DMS114 treated with DMSO at 0.1 percent for 48 hours (cell line): ENCODE data around the gene TIMM29.

ENCODE experiments used
- DNase-seq: peaks from one replicate; lab custom pipeline; 2025; ENCODE audit not compliant: unreplicated experiment; lab: John Stamatoyannopoulos, UW

Gene TIMM29

DNA sequence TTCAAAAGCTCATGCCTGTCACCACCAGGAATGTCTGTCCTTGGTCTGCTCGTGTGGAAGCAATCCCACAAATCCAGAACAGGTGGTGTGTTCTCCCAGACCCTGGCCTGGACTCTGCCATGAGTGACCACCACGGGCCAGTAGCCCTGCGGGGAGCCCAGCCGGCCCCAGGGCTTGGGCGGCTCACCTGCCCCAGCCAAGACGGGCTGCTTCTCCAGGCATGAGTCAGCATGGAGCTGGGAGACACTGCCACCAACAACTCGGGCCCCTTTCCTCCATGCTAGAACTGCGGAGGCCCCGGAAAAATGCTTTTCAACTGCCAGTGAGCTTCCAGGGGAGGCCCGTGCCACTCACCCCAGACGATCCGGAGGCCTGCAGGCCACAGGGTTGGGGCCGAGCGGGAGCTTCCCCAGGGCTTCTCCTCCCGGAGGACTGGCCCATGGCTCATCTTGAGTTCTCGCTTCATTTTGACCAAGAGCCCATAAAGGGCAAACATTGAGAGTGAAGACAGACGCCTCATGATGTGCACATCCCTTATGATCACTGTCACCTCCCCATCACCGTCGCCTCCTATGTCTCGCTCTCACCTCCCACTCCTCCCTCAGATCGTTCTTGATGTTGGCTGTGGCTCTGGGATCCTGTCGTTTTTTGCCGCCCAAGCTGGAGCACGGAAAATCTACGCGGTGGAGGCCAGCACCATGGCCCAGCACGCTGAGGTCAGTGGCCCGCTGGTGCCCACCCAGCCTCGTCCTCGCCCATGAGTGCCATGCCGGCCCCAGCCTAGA lies 16.8 kb upstream of the TIMM29 start:
- no peak for DNase-seq

DNA sequence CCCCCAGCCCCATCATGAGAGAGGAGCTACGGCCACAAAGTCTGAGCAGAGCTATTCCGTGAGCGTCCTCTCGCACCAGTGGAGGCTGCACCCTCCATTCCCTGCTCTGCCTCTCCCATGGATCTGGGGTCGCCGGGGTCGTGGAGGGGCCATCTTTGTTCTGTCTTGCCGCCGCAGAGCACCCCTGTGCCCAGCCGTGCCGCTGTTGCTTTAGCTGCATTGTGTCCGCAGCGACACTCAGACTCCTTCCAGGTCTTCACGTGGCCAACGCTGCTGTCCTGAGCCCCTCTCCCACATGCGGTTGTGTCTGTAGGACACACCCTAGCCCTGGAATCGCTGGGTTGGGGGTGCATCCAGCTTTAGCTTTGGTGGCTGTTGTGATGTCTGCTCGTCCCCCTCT lies 16.0 kb upstream of the TIMM29 start:
- no peak for DNase-seq

DNA sequence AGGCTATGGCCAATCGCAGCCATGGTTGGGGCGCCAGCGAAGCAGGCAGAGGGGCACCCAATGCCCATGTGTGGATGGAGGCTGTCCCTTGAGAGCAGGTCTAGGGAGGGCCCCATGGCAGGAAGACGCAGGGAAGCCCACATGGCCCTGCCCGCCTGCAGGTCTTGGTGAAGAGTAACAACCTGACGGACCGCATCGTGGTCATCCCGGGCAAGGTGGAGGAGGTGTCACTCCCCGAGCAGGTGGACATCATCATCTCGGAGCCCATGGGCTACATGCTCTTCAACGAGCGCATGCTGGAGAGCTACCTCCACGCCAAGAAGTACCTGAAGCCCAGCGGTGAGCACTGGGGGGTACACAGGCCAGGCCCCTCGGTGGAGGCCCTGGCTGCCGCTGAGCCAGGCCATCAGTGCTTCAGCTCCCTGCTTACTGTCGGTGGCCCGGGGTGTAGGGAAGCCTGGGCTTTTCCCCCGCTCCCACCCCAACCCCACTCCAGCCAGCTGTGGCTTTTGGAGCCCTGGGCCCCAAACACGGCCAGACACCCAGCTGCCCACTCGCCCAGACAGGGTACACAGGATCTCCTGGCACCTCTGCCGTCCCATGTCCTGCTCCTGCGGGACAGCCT lies 14.8 kb upstream of the TIMM29 start:
- DNase-seq, result no peak

DNA sequence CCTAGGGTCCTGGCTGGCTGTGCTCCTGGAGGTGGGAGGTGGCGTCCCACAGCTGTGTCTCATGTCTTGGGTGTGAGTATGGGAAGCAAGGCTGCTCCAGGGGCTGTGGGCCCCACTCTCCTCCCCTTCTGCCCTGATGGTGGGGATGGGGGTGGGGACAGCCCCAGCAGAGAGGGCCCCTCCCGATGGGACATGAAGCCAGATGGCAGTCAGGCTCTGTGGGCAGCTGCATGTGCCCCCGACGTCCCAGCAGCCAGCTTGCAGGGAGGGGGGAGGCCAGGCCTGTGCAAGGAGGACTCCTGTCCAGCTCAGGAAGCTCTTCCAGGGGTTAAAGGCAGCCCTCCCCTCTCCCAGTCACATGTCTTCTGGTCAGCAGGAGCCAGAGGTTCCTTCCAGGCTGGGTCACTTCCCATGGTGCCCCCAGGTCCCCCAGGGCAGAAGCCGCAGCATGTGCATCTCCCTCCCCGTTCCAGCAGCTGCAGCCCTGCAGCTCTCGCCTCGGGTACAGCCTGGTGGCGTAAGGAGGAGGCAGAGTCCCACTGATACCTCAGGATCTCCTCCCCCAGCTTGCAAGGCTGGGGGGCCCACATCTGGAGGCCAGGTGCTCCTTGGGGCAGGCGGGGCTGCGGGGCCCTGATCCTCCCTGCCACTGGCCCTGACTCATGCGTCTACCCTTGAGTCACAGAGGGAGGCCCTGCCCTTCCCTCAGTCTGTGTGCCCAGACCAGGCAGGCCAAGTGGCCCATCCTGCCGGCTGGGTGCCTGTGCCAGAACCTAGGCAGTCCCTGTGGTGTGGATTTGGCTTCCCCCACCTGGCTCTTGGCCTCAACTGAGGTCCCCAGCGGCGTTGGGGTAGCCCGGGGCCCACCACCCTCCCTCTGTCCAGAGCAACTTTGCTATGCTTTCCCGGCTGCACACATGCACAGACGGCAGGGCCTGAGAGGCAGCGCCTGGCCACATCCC lies 13.2 kb upstream of the TIMM29 start:
- DNase-seq, result no peak

DNA sequence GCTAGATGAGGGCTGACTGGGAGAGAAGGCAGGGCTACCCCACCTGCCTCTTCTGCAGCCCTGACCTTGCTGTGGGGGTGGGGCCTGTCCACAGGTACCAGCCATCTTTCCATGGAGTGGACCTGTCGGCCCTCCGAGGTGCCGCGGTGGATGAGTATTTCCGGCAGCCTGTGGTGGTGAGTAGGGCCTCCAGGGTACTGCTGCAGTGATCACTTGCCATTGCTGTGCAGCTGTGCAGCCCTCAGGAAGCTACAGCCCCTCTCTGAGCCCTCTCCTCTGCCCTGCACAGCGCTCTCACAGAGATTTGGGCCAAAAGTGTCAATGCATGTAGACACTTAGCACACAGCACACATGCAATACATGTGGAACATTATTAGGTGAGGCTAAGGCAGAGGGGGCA lies 12.0 kb upstream of the TIMM29 start:
- no peak for DNase-seq

DNA sequence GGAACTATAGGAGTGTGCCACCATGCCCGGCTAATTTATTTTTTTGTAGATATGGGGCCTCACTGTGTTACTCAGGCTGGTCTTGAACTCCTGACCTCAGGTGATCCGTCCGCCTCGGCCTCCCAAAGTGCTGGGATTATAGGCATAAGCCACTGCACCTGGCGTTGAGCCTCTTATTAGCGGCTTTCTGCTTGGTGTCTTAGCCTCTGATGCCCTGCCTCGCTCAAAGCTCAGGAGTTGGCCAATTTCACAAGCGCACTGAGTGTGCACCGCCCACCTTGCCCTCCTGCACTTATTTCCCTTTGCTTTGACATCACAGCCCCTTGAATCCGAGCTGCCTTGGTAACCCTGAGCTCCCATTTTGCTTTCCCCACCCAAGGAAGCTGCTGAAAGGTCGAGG lies 10.3 kb upstream of the TIMM29 start:
- DNase-seq, result no peak

DNA sequence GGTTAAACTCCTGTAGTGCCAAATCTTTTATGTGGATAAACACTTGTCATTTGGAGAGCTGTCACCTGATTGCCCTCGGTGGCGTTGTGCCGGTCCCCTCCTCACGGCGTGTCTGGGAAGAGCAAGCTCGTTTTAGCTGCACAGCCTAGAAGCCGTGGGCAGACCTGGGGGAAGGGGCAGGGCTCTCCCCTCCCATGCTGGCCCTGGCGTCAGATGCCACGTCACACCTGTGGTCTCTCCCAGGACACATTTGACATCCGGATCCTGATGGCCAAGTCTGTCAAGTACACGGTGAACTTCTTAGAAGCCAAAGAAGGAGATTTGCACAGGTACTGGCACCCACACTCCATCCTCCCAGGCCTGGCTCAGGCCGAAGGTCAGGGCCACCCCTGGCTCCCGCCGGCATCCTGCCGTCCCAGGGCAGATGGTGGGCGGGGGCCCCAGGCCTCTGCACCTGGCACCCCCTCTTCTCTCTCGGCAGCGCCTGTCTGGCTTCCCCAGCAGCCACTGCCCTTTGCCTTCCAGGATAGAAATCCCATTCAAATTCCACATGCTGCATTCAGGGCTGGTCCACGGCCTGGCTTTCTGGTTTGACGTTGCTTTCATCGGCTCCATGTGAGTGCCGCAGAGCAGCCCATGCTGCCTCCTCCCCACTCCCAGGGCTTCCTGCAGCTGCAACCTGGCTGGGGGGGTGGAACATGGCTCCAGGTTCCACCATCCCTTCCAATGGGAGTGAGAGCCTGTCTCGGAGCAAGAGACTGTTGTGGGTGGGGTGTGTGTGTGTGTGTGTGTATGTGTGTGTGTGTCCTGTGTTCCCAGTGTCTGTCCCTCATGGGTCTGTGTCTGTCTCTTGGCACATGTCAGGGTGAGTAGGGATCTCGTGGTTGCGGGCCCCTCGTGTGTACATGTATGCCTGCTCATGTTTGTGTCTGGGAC lies 9.0 kb upstream of the TIMM29 start:
- DNase-seq, result no peak

DNA sequence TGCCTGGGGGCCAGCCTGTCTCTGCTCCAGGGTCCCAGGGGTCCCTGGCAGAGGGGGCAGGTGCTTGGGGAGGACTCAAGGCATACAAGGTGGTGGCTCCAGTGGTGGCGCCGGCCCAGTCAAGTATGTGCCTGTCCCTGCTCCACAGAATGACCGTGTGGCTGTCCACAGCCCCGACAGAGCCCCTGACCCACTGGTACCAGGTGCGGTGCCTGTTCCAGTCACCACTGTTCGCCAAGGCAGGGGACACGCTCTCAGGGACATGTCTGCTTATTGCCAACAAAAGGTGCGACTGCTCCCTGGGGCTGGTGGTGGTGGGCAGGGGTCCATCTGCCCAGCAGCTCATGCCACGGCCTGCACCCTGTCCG lies 8.3 kb upstream of the TIMM29 start:
- DNase-seq, result no peak

DNA sequence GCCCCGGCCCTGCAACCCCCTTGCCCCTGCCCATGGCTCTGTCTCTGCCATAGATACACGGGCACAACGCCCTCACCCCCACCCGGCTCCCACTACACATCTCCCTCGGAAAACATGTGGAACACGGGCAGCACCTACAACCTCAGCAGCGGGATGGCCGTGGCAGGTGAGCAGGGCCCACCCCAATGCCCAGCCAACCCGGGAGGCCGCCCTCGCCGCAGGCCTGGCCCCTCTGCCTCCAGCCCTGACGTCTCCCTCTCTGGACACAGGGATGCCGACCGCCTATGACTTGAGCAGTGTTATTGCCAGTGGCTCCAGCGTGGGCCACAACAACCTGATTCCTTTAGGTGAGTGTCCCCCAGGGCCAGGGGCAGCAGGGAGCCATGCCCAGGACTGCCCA lies 7.8 kb upstream of the TIMM29 start:
- DNase-seq, result no peak

DNA sequence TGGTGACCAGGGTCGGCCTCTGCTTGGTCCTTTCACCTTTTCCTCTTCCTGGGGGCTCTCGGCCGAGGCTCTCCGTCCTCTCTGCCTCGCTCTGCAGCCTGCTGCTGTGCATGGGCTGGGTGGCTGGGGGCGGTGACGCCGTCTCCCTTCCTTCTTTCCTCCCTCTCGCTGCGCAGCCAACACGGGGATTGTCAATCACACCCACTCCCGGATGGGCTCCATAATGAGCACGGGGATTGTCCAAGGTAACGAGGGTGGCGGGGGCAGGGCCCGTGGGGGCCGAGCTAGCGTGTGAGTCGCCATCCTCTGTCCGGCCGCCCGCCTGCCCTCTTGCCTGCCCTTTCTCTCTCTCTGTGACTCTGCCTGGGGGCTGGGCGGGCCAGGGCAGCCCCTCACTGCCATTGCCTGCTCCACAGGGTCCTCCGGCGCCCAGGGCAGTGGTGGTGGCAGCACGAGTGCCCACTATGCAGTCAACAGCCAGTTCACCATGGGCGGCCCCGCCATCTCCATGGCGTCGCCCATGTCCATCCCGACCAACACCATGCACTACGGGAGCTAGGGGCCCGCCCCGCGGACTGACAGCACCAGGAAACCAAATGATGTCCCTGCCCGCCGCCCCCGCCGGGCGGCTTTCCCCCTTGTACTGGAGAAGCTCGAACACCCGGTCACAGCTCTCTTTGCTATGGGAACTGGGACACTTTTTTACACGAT lies 7.3 kb upstream of the TIMM29 start:
- DNase-seq, result no peak

DNA sequence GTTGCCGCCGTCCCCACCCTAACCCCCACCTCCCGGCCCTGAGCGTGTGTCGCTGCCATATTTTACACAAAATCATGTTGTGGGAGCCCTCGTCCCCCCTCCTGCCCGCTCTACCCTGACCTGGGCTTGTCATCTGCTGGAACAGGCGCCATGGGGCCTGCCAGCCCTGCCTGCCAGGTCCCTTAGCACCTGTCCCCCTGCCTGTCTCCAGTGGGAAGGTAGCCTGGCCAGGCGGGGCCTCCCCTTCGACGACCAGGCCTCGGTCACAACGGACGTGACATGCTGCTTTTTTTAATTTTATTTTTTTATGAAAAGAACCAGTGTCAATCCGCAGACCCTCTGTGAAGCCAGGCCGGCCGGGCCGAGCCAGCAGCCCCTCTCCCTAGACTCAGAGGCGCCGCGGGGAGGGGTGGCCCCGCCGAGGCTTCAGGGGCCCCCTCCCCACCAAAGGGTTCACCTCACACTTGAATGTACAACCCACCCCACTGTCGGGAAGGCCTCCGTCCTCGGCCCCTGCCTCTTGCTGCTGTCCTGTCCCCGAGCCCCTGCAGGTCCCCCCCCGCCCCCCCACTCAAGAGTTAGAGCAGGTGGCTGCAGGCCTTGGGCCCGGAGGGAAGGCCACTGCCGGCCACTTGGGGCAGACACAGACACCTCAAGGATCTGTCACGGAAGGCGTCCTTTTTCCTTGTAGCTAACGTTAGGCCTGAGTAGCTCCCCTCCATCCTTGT lies 6.5 kb upstream of the TIMM29 start:
- DNase-seq, result no peak

DNA sequence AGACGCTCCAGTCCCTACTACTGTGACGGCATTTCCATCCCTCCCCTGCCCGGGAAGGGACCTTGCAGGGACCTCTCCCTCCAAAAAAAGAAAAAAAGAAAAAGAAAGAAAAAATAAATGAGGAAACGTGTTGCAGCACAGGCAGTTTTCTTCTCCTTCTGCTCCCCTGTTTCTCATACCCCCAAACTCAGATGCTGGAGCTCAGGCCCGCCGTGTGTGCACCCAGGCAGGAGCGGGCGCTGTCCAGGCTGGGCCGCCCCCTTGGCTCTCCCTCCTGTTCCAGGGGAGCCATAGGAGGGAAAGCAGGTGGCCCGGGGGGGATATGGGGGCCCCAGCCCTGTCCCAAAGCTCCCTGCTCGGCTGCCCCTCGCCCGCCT lies 6.0 kb upstream of the TIMM29 start:
- DNase-seq, result no peak

DNA sequence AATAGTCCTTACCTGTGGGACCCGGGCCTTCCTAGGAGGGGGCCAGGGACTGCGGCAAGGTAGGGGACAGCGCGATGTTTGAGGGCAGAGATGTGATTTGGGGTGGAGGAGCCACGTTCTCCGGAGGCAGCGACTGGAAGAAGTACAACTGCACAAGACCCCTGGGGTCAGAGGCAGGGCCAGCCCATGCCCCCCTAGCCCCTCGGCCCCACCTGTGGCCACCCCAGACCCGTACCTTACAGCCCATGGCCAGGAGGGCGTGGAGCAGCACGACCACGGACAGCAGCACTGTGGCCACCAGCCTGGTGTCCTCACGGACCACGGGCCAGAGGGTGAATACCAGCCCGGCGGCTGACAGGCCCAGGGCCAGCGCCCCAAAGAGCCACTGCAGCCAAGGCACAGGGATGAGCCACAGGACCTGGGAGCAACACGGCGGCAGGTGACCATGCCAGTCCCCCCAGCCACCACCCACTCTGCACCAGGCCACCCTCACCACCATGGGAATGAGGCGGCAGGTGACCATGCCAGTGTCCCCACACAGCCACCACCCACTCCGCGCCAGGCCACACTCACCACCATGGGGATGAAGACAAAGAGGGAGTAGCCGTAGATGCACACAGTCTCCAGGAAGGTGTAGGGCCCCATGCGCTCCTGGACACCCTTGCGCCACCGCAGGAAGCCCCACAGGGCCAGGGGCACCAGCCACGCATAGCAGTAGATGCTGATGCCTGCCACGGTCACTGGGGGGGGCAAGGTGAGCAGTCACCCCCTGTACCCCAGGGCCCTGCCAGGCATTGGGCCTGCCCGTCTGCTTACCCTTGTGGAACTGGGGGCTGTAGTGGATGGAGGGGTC lies 5.1 kb upstream of the TIMM29 start:
- no peak for DNase-seq

DNA sequence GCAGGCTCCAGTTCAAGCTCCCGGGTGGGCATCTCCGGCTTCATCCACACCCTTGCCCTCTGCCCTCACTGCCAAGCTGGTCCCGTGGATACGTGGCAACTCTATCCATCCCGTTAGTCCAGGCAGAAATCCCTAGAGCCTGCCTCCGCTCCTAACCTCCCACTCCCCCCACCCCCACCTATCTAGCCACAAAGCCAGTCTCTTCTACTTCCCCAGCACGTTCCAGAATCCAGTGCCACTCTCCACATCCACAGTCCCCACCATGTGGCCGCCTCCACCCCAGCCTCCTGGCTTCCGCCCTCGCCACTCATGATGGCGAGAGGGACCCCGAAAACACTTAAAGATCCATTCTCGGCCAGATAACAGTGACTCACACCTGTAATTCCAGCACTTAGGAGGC lies 4.0 kb upstream of the TIMM29 start:
- DNase-seq, result no peak

DNA sequence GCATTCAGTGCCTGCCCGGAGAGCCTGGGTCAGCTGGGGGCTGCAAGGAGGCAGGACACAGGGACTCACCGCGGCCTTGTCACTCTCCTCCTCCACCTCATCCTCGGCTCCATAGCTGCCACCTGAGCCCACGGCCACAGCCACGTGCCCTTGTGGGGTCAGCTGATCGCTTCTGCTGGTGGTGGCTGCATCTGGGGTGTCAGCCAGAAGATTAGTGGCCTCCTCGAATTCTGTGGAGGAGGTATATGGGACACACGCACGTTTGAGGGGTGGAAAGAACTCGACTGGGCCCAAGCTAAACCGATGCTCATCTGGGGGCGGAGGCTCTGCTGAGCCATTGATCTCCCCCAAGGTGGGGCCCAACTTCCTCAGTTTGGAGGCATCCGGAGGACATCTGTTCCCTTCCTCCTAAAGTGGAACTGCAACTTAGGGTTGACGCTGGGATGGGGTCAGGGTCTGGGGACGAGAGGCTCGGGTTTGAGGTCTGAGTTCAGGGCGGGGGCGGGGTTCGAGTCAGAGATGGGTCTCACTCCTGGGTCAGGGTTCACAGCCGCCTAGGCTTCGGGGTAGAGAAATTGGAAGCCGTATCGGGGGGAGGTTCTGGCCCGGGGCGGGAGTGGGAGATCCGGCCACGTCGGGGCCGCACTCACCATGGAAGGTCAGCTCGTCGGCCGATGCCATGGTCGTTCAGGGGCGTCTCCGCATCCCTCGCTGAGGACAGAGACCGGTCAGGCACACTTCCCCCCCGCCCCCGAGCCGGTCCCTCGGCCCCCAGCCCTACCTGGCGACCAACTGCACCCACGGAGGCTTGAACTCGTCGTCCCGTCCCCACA lies 665 bp upstream of the TIMM29 start:
- no peak for DNase-seq

DNA sequence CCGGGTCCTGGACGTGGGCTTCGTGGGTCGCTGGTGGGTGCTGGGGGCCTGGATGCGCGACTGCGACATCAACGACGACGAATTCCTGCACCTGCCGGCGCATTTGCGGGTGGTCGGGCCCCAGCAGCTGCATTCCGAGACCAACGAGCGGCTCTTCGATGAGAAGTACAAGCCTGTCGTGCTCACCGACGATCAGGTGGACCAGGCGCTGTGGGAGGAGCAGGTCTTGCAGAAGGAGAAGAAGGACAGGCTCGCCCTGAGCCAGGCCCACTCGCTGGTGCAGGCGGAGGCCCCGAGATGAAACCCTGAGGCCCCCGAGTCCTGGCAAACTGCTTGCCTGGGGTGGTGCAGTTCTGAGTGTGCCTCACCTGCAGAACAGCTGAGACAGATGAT lies 787 bp downstream of the TIMM29 start:
- DNase-seq, result no peak

DNA sequence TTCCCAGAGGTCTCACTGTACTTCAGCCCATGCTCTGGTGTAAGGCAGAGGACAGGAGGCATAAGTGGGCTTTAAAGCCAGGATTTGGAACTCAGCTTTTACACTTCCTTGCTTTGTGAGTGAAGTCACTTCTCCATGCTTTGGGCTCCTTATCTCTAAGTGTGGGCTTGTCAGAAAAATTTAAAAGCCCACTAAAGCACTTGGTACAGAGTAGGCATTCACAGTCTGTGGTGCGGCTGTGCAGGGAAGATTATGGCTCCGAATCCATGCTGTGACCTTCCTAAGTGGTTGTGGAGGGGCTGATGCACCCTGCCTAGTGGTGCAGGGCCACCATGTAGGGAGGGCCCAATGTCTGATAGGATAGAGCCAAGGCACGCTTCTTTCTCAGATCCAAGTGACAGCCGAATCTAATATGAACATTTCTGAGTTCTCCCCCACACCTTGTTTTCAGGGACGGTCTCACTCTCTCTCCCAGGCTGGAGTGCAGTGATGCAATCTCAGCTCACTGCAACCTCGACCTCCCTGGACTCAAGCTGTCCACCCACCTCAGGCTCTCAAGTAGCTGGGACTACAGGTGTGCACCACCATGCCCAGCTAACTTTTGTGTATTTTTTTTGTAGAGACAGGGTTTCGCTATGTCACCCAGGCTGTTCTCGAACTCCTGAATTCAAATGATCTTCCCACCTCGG lies 6.9 kb downstream of the TIMM29 start:
- no peak for DNase-seq
